ENCODE results near the gene PRDM1.

Gene PRDM1

DNA sequence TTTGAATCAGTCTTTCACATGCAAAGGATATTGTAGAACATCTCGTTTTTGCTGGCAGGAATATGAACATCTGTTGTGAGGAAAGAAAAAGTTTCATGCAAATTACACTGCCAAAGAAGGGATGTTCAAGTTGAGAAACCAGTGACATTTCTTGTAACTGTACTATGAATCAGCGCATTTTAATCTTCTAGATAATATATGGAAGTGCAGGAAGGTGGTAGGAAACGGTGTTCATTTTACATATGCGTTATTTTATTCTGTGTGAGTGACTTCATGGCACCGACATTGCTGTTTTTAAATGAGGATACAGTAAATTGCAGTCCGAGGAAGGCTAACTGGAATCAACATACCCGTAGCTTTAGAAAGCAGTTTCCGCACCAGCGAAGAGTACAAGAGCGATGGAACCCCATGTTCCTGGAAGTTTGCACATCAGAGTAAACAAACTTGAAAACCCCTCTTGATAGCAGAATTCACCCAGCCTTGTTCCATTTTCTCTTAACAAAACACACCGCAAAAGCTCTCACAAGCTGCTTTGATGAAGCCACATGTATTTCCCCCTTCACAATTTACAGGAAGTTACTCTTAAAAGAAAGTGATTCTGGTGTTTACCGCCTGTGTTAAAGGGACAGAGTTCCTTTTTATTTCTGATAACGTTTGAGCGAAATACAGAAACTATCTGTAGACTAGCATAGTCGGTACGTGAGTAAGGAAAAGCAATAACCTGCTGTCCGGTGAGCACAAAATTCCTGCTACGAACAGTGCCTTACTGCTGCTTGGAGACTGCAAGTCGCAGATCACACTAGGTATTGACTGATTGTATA, 11.5 kb downstream of the PRDM1 start:
- H3K4me3 ChIP-seq (replicated peaks; ENCODE audit: low read depth, low read length) = peak overlapping the region; percentile 70
- no peaks in the 10 kb centered on the region for H3K27me3 ChIP-seq (replicated peaks; ENCODE audit: control insufficient read depth, insufficient read depth, low read length)
- no peak for DNase-seq (ENCODE audit: extremely low read depth, insufficient read length)
- TF ChIP-seq CTCF (IDR thresholded peaks at IDR 0.05; ENCODE audit: insufficient read depth, low read length, poor library complexity, severe bottlenecking) = no peak
- peaks cover 8% of the 10 kb centered on the region for H3K36me3 ChIP-seq (ENCODE audit: control insufficient read depth, insufficient read depth, low read length)

- DNase-seq (ENCODE audit: extremely low read depth, insufficient read length) = no peak
- Histone ChIP-seq H3K27me3 (replicated peaks; ENCODE audit: control insufficient read depth, insufficient read depth, low read length) (no peaks in the 10 kb centered on the region), H3K36me3 (ENCODE audit: control insufficient read depth, insufficient read depth, low read length) (peaks cover 8% of the 10 kb centered on the region), H3K4me3 (replicated peaks; ENCODE audit: low read depth, low read length) (peak overlapping the region; percentile 70)
- no peak for TF ChIP-seq CTCF (IDR thresholded peaks at IDR 0.05; ENCODE audit: insufficient read depth, low read length, poor library complexity, severe bottlenecking)
Measured at GRCh38 chr6:106098383-106099234, 12.5 kb downstream of the PRDM1 start.

- H3K36me3 ChIP-seq (ENCODE audit: control insufficient read depth, insufficient read depth, low read length) = peaks cover 8% of the 10 kb centered on the region
- DNase-seq (ENCODE audit: extremely low read depth, insufficient read length) = no peak
- H3K4me3 ChIP-seq (replicated peaks; ENCODE audit: low read depth, low read length) = peak overlapping the region; percentile 70
- H3K27me3 ChIP-seq (replicated peaks; ENCODE audit: control insufficient read depth, insufficient read depth, low read length) = no peaks in the 10 kb centered on the region
- no peak for TF ChIP-seq CTCF (IDR thresholded peaks at IDR 0.05; ENCODE audit: insufficient read depth, low read length, poor library complexity, severe bottlenecking)
Measured at GRCh38 chr6:106099235-106099537, 13.1 kb downstream of the PRDM1 start.

GRCh38 chr6:106100755-106101154, 14.6 kb downstream of the PRDM1 start:
- peaks cover 19% of the 10 kb centered on the region for H3K36me3 ChIP-seq (ENCODE audit: control insufficient read depth, insufficient read depth, low read length)
- no peaks in the 10 kb centered on the region for H3K27me3 ChIP-seq (replicated peaks; ENCODE audit: control insufficient read depth, insufficient read depth, low read length)
- no peak for DNase-seq (ENCODE audit: extremely low read depth, insufficient read length)
- peak overlapping the region; percentile 70 for H3K4me3 ChIP-seq (replicated peaks; ENCODE audit: low read depth, low read length)
- TF ChIP-seq CTCF (IDR thresholded peaks at IDR 0.05; ENCODE audit: insufficient read depth, low read length, poor library complexity, severe bottlenecking) = no peak

- DNase-seq (ENCODE audit: extremely low read depth, insufficient read length) = no peak
- Histone ChIP-seq H3K4me3 (replicated peaks; ENCODE audit: low read depth, low read length) (peak overlapping the region; percentile 70), H3K36me3 (ENCODE audit: control insufficient read depth, insufficient read depth, low read length) (peaks cover 21% of the 10 kb centered on the region), H3K27me3 (replicated peaks; ENCODE audit: control insufficient read depth, insufficient read depth, low read length) (no peaks in the 10 kb centered on the region)
- no peak for TF ChIP-seq CTCF (IDR thresholded peaks at IDR 0.05; ENCODE audit: insufficient read depth, low read length, poor library complexity, severe bottlenecking)
Measured at GRCh38 chr6:106101466-106101865, 15.3 kb downstream of the PRDM1 start.
